Mesothelial cell of epicardium (in vitro differentiated cells): ENCODE data around the gene ISCA2. TPM values are rescaled to one million over a fixed set of nuclear protein-coding genes. Genes with fewer than 3 reads are reported as not detected.

Experiments
- DNase-seq, 2 experiments: peaks; one replicate each; pipeline ENCODE4 v3.0.0; 2021; ENCODE audit warnings: low spot score in 2 of 2; ENCODE audit not compliant: unreplicated experiment in 2 of 2
- H3K27ac Mint-ChIP-seq: 2 replicates; pipeline ENCODE4 v1.8.0; 2021; ENCODE audit warnings: mixed read lengths
- H3K27me3 Mint-ChIP-seq: 2 replicates; pipeline ENCODE4 v1.8.0; 2021; ENCODE audit warnings: low read depth, mixed read lengths
- H3K36me3 Mint-ChIP-seq: 2 replicates; pipeline ENCODE4 v1.8.0; 2021; ENCODE audit warnings: mixed read lengths
- H3K4me1 Mint-ChIP-seq: 2 replicates; pipeline ENCODE4 v1.8.0; 2021; ENCODE audit warnings: mixed read lengths
- H3K4me3 Mint-ChIP-seq: 2 replicates; pipeline ENCODE4 v1.8.0; 2021; ENCODE audit warnings: mild to moderate bottlenecking, moderate library complexity, mixed read lengths
- H3K9me3 Mint-ChIP-seq: 2 replicates; pipeline ENCODE4 v1.8.0; 2021; ENCODE audit warnings: mixed read lengths
- CTCF ChIP-seq: fragments of 200-600 bp; sonication (generic); IDR thresholded peaks from one replicate; pipeline ENCODE4 v1.5.0; 2021; ENCODE audit warnings: antibody characterized with exemption; ENCODE audit not compliant: unreplicated experiment
- total RNA-seq: library from RNA; stranded (reverse); gene quantifications from 3 replicates; pipeline ENCODE4 v1.2.1, GENCODE V29; 2021

Gene ISCA2
- total RNA-seq, 1 donor from 2014 or later = 24.1 TPM

GRCh38 chr14:74459289-74459946 lies 34.1 kb upstream of the ISCA2 start:
- Mint-ChIP-seq H3K4me1 (peaks cover 2% of the 10 kb centered on the region), H3K36me3 (peaks cover 4% of the 10 kb centered on the region), H3K27ac (no peak overlapping the region), H3K9me3 (peaks cover 4% of the 10 kb centered on the region), H3K27me3 (no peaks in the 10 kb centered on the region), H3K4me3 (no peak overlapping the region)
- peak in 1 of 2 experiments; percentile 45 for DNase-seq
- TF ChIP-seq CTCF = no peak

- no peak overlapping the region for H3K4me3 Mint-ChIP-seq
- H3K4me1 Mint-ChIP-seq = peaks cover 2% of the 10 kb centered on the region
- no peak overlapping the region for H3K27ac Mint-ChIP-seq
- H3K27me3 Mint-ChIP-seq = no peaks in the 10 kb centered on the region
- peaks cover 1% of the 10 kb centered on the region for H3K36me3 Mint-ChIP-seq
- no peak for TF ChIP-seq CTCF
- DNase-seq = no peak
- no peaks in the 10 kb centered on the region for H3K9me3 Mint-ChIP-seq
Observed at GRCh38 chr14:74459976-74460375, 33.6 kb upstream of the ISCA2 start.

GRCh38 chr14:74462993-74463392 lies 30.6 kb upstream of the ISCA2 start:
- no peak for TF ChIP-seq CTCF
- no peaks in the 10 kb centered on the region for H3K36me3 Mint-ChIP-seq

GRCh38 chr14:74463697-74464096 lies 29.9 kb upstream of the ISCA2 start:
- TF ChIP-seq CTCF = no peak
- Mint-ChIP-seq H3K4me1 (peaks cover 2% of the 10 kb centered on the region), H3K27me3 (no peaks in the 10 kb centered on the region), H3K4me3 (no peak overlapping the region), H3K27ac (no peak overlapping the region), H3K36me3 (no peaks in the 10 kb centered on the region), H3K9me3 (no peaks in the 10 kb centered on the region)
- no peak for DNase-seq

More at GRCh38 chr14:74462993-74463392, 30.6 kb upstream of the ISCA2 start:
- no peak for DNase-seq
- no peaks in the 10 kb centered on the region for H3K27me3 Mint-ChIP-seq
- H3K4me3 Mint-ChIP-seq = no peak overlapping the region
- H3K9me3 Mint-ChIP-seq = no peaks in the 10 kb centered on the region
- peaks cover 2% of the 10 kb centered on the region for H3K4me1 Mint-ChIP-seq
- H3K27ac Mint-ChIP-seq = no peak overlapping the region

- H3K9me3 Mint-ChIP-seq = no peaks in the 10 kb centered on the region
- H3K4me3 Mint-ChIP-seq = no peak overlapping the region
Observed at GRCh38 chr14:74464785-74465184, 28.8 kb upstream of the ISCA2 start.

More at GRCh38 chr14:74464785-74465184, 28.8 kb upstream of the ISCA2 start:
- Mint-ChIP-seq H3K27ac (no peak overlapping the region), H3K27me3 (no peaks in the 10 kb centered on the region), H3K4me1 (peaks cover 2% of the 10 kb centered on the region), H3K36me3 (no peaks in the 10 kb centered on the region)
- TF ChIP-seq CTCF = no peak
- no peak for DNase-seq
